ENCODE data around the gene ZNF76. TPM values are rescaled to one million over a fixed set of nuclear protein-coding genes. Genes with fewer than 3 reads are reported as not detected.

ZNF76 gene
- total and polyA plus RNA-seq, 9 of the 15 experiments (the other 6 are each of a cell fraction or from before 2014, with no cell fraction given), result 1.2 to 17.8 (median 10.7) TPM

- TF ChIP-seq ZNF57 (CRISPR knock-in tag; IDR thresholded peaks at IDR 0.05), result no peak
- TF ChIP-seq, protein P1, sequence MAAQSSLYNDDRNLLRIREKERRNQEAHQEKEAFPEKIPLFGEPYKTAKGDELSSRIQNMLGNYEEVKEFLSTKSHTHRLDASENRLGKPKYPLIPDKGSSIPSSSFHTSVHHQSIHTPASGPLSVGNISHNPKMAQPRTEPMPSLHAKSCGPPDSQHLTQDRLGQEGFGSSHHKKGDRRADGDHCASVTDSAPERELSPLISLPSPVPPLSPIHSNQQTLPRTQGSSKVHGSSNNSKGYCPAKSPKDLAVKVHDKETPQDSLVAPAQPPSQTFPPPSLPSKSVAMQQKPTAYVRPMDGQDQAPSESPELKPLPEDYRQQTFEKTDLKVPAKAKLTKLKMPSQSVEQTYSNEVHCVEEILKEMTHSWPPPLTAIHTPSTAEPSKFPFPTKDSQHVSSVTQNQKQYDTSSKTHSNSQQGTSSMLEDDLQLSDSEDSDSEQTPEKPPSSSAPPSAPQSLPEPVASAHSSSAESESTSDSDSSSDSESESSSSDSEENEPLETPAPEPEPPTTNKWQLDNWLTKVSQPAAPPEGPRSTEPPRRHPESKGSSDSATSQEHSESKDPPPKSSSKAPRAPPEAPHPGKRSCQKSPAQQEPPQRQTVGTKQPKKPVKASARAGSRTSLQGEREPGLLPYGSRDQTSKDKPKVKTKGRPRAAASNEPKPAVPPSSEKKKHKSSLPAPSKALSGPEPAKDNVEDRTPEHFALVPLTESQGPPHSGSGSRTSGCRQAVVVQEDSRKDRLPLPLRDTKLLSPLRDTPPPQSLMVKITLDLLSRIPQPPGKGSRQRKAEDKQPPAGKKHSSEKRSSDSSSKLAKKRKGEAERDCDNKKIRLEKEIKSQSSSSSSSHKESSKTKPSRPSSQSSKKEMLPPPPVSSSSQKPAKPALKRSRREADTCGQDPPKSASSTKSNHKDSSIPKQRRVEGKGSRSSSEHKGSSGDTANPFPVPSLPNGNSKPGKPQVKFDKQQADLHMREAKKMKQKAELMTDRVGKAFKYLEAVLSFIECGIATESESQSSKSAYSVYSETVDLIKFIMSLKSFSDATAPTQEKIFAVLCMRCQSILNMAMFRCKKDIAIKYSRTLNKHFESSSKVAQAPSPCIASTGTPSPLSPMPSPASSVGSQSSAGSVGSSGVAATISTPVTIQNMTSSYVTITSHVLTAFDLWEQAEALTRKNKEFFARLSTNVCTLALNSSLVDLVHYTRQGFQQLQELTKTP (IDR thresholded peaks at IDR 0.05; ENCODE audit: low read depth in 1 of 2, partially characterized antibody in 2 of 2), result no peak
- TF ChIP-seq ZNF445 (CRISPR knock-in tag; IDR thresholded peaks at IDR 0.05; ENCODE audit: low read depth), result no peak
- no peak for TF ChIP-seq RBM15 (IDR thresholded peaks at IDR 0.05; ENCODE audit: insufficient read depth, low read length)
- TF ChIP-seq TARDBP (IDR thresholded peaks at IDR 0.05), result 0 out of 2 replicates have a peak, but pooled peaks have one; percentile 3
- TF ChIP-seq PHF8 (IDR thresholded peaks at IDR 0.05; ENCODE audit: borderline replicate concordance, low read length), result no peak
- no peak for TF ChIP-seq FOXM1 (IDR thresholded peaks at IDR 0.05; ENCODE audit: low read depth)
- TF ChIP-seq FOXM1 (CRISPR knock-in tag; IDR thresholded peaks at IDR 0.05; ENCODE audit: low read depth), result no peak
- no peak for TF ChIP-seq SIN3A (IDR thresholded peaks at IDR 0.05; ENCODE audit: borderline replicate concordance in 2 of 2, control insufficient read depth in 1 of 2, low read depth in 2 of 2, low read length in 2 of 2)
- TF ChIP-seq MAFK (IDR thresholded peaks at IDR 0.05; ENCODE audit: low read length), result no peak
- TF ChIP-seq, protein P2, sequence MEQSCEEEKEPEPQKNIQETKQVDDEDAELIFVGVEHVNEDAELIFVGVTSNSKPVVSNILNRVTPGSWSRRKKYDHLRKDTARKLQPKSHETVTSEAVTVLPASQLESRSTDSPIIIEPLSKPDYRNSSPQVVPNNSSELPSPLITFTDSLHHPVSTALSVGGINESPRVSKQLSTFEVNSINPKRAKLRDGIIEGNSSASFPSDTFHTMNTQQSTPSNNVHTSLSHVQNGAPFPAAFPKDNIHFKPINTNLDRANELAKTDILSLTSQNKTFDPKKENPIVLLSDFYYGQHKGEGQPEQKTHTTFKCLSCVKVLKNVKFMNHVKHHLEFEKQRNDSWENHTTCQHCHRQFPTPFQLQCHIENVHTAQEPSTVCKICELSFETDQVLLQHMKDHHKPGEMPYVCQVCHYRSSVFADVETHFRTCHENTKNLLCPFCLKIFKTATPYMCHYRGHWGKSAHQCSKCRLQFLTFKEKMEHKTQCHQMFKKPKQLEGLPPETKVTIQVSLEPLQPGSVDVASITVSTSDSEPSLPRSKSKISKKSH (CRISPR knock-in tag; IDR thresholded peaks at IDR 0.05), result no peak
- TF ChIP-seq, protein P3, sequence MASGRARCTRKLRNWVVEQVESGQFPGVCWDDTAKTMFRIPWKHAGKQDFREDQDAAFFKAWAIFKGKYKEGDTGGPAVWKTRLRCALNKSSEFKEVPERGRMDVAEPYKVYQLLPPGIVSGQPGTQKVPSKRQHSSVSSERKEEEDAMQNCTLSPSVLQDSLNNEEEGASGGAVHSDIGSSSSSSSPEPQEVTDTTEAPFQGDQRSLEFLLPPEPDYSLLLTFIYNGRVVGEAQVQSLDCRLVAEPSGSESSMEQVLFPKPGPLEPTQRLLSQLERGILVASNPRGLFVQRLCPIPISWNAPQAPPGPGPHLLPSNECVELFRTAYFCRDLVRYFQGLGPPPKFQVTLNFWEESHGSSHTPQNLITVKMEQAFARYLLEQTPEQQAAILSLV (tag; IDR thresholded peaks at IDR 0.05), result peak; percentile 91
- no peak for TF ChIP-seq CBFB (CRISPR knock-in tag; IDR thresholded peaks at IDR 0.05)
Measured at GRCh38 chr6:35341557-35341956, 82.0 kb downstream of the ZNF76 start (continued).

All from K562 (cell line).